ENCODE data around the gene MSRB2. TPM values are rescaled to one million over a fixed set of nuclear protein-coding genes. Genes with fewer than 3 reads are reported as not detected.

The MSRB2 gene
- total RNA-seq, 2 donors from 2014 or later, result 21.3 to 39.5 TPM

GRCh38 chr10:23150610-23151009 lies 55.2 kb downstream of the MSRB2 start:
- TF ChIP-seq CTCF (IDR thresholded peaks at IDR 0.05), result no peak
- no peaks in the 10 kb centered on the region for H3K9me3 ChIP-seq
- H3K4me3 ChIP-seq, result no peak overlapping the region
- no peak for ATAC-seq (ENCODE audit: insufficient number of reproducible peaks, low FRiP score, low read depth)
- no peaks in the 10 kb centered on the region for H3K4me1 ChIP-seq (ENCODE audit: control insufficient read depth in 1 of 2, low read depth in 2 of 2)
- H3K27ac ChIP-seq, result no peak overlapping the region
- no peak for DNase-seq (ENCODE audit: low spot score)
- H3K27me3 ChIP-seq (replicated peaks; ENCODE audit: insufficient read depth), result no peaks in the 10 kb centered on the region
- no peaks in the 10 kb centered on the region for H3K36me3 ChIP-seq

- no peak overlapping the region for H3K4me3 ChIP-seq
- no peaks in the 10 kb centered on the region for H3K9me3 ChIP-seq
- ATAC-seq (ENCODE audit: insufficient number of reproducible peaks, low FRiP score, low read depth), result no peak
- no peak overlapping the region for H3K27ac ChIP-seq
- H3K36me3 ChIP-seq, result no peaks in the 10 kb centered on the region
- no peak for DNase-seq (ENCODE audit: low spot score)
- no peaks in the 10 kb centered on the region for H3K4me1 ChIP-seq (ENCODE audit: control insufficient read depth in 1 of 2, low read depth in 2 of 2)
- no peak for TF ChIP-seq CTCF (IDR thresholded peaks at IDR 0.05)
- H3K27me3 ChIP-seq (replicated peaks; ENCODE audit: insufficient read depth), result no peaks in the 10 kb centered on the region
Observed at GRCh38 chr10:23151071-23151470, 55.7 kb downstream of the MSRB2 start.

GRCh38 chr10:23155169-23155568 lies 59.8 kb downstream of the MSRB2 start:
- Histone ChIP-seq H3K4me3 (no peak overlapping the region), H3K4me1 (ENCODE audit: control insufficient read depth in 1 of 2, low read depth in 2 of 2) (no peaks in the 10 kb centered on the region)
- ATAC-seq (ENCODE audit: insufficient number of reproducible peaks, low FRiP score, low read depth), result no peak

GRCh38 chr10:23156447-23157150 lies 61.2 kb downstream of the MSRB2 start:
- H3K4me1 ChIP-seq (ENCODE audit: control insufficient read depth in 1 of 2, low read depth in 2 of 2), result no peaks in the 10 kb centered on the region
- H3K9me3 ChIP-seq, result no peaks in the 10 kb centered on the region
- DNase-seq (ENCODE audit: low spot score), result no peak
- H3K4me3 ChIP-seq, result no peak overlapping the region
- ATAC-seq (ENCODE audit: insufficient number of reproducible peaks, low FRiP score, low read depth), result no peak
- no peaks in the 10 kb centered on the region for H3K36me3 ChIP-seq
- no peak for TF ChIP-seq CTCF (IDR thresholded peaks at IDR 0.05)
- no peak overlapping the region for H3K27ac ChIP-seq
- H3K27me3 ChIP-seq (replicated peaks; ENCODE audit: insufficient read depth), result no peaks in the 10 kb centered on the region

More at GRCh38 chr10:23155169-23155568, 59.8 kb downstream of the MSRB2 start:
- no peaks in the 10 kb centered on the region for H3K36me3 ChIP-seq
- no peak for DNase-seq (ENCODE audit: low spot score)
- H3K27ac ChIP-seq, result no peak overlapping the region
- no peak for TF ChIP-seq CTCF (IDR thresholded peaks at IDR 0.05)
- no peaks in the 10 kb centered on the region for H3K27me3 ChIP-seq (replicated peaks; ENCODE audit: insufficient read depth)
- no peaks in the 10 kb centered on the region for H3K9me3 ChIP-seq

- Histone ChIP-seq H3K9me3 (no peaks in the 10 kb centered on the region), H3K27ac (no peak overlapping the region), H3K4me3 (no peak overlapping the region), H3K4me1 (ENCODE audit: control insufficient read depth in 1 of 2, low read depth in 2 of 2) (no peaks in the 10 kb centered on the region), H3K27me3 (replicated peaks; ENCODE audit: insufficient read depth) (no peaks in the 10 kb centered on the region), H3K36me3 (no peaks in the 10 kb centered on the region)
- DNase-seq (ENCODE audit: low spot score) (no peak), ATAC-seq (ENCODE audit: insufficient number of reproducible peaks, low FRiP score, low read depth) (no peak)
- TF ChIP-seq CTCF (IDR thresholded peaks at IDR 0.05), result no peak
Observed at GRCh38 chr10:23157239-23157681, 61.9 kb downstream of the MSRB2 start.

Measured in thoracic aorta (tissue), 2 donors.